Keratinocyte (primary cell): ENCODE results near the gene HLA-E. TPM values are rescaled to one million over a fixed set of nuclear protein-coding genes. Genes with fewer than 3 reads are reported as not detected.
"Not testable (repeated sequence)": the region's sequence is repeated elsewhere in the genome, so short reads cannot be mapped to it uniquely, and the experiment has no call there.

Experiments used
- DNase-seq: peaks from one replicate; pipeline ENCODE4 v3.0.0-alpha.2; 2011; ENCODE audit warnings: low read depth, missing footprints, low spot score
- FAIRE-seq: peaks from 2 replicates; lab custom pipeline; 2011; peaks lifted over from hg19 to GRCh38; lab: Jason Lieb, UNC
- H2AFZ ChIP-seq: 2 replicates; pipeline ENCODE4 v1.6.0; 2012; ENCODE audit warnings: low read length, control low read depth, inconsistent platforms; ENCODE audit not compliant: control insufficient read depth
- H3K27ac ChIP-seq: 2 replicates; pipeline ENCODE4 v1.5.1; 2011; ENCODE audit warnings: low read length; ENCODE audit not compliant: control insufficient read depth, insufficient read depth
- H3K27me3 ChIP-seq: 3 replicates; pipeline ENCODE4 v1.6.0; 2011; ENCODE audit warnings: low read length; ENCODE audit not compliant: control insufficient read depth, insufficient read depth; ENCODE audit errors: extremely low read depth
- H3K36me3 ChIP-seq, 2 experiments: 2 replicates in 1 of 2; 3 replicates in 1 of 2; pipeline ENCODE4 v1.5.1; 2011; ENCODE audit warnings: low read length in 2 of 2, mild to moderate bottlenecking in 1 of 2; ENCODE audit not compliant: control insufficient read depth in 2 of 2, insufficient read depth in 2 of 2; ENCODE audit errors: extremely low read depth in 1 of 2
- H3K4me1 ChIP-seq: 3 replicates; pipeline ENCODE4 v1.5.1; 2011; ENCODE audit warnings: low read length; ENCODE audit not compliant: control insufficient read depth, insufficient read depth; ENCODE audit errors: extremely low read depth
- H3K4me2 ChIP-seq: 3 replicates; pipeline ENCODE4 v1.6.0; 2011; ENCODE audit warnings: low read depth, low read length; ENCODE audit not compliant: control insufficient read depth, insufficient read depth; ENCODE audit errors: extremely low read depth
- H3K4me3 ChIP-seq, 3 experiments: fragments of 200-600 bp in 1 of 3; sonication (generic) in 1 of 3; 2 replicates in 2 of 3; 3 replicates in 1 of 3; pipeline ENCODE4 v1.5.1; 2011 to 2016; ENCODE audit warnings: low read length in 3 of 3, mild to moderate bottlenecking in 3 of 3, control low read depth in 2 of 3, inconsistent platforms in 1 of 3, low read depth in 1 of 3, mixed read lengths in 1 of 3, mixed run types in 1 of 3, moderate library complexity in 1 of 3; ENCODE audit not compliant: control insufficient read depth in 2 of 3, insufficient read depth in 2 of 3; ENCODE audit errors: extremely low read depth in 1 of 3
- H3K79me2 ChIP-seq: 2 replicates; pipeline ENCODE4 v1.6.0; 2012; ENCODE audit warnings: low read length; ENCODE audit not compliant: control insufficient read depth, insufficient read depth
- H3K9ac ChIP-seq: 3 replicates; pipeline ENCODE4 v1.6.0; 2011; ENCODE audit warnings: low read length; ENCODE audit not compliant: control insufficient read depth, insufficient read depth; ENCODE audit errors: extremely low read depth
- H3K9me1 ChIP-seq: 3 replicates; pipeline ENCODE4 v1.6.0; 2011; ENCODE audit warnings: low read length; ENCODE audit not compliant: control insufficient read depth, insufficient read depth; ENCODE audit errors: extremely low read depth
- H3K9me3 ChIP-seq: 2 replicates; pipeline ENCODE4 v1.5.1; 2012; ENCODE audit warnings: low read depth, low read length; ENCODE audit not compliant: control insufficient read depth
- H4K20me1 ChIP-seq: 3 replicates; pipeline ENCODE4 v1.6.0; 2011; ENCODE audit warnings: low read length; ENCODE audit not compliant: control insufficient read depth, insufficient read depth; ENCODE audit errors: extremely low read depth
- EZH2 ChIP-seq: IDR thresholded peaks from one replicate; pipeline ENCODE4 v1.6.1; 2012; ENCODE audit warnings: inconsistent platforms, mild to moderate bottlenecking, low read length, moderate library complexity
- dilution Hi-C: fragments of 300-500 bp; cut with MboI; formaldehyde crosslinking; loops from one replicate; pipeline ENCODE4 v1.7.0; 2020; ENCODE audit warnings: low sequenced_read_pairs; ENCODE audit not compliant: extremely low pct_ligation_motif_present
- polyA plus RNA-seq, 5 experiments: library from polyadenylated mRNA; depleted of rRNA in 3 of 5; stranded (reverse) in 3 of 5; stranded (forward) in 1 of 5; unstranded in 1 of 5; fragments of >200 nt; gene quantifications; 1 replicate in 1 of 5; 2 replicates in 3 of 5; 3 replicates in 1 of 5; pipeline versions ENCODE4 v1.2.1 to v1.2.3, GENCODE V29; 2011 to 2012; ENCODE audit warnings: missing spikeins in 2 of 5, low read depth in 1 of 5, low replicate concordance in 1 of 5
- TF ChIP-seq, protein P1 (sequence below), 3 experiments: IDR thresholded peaks in 1 of 3; conservative IDR thresholded peaks in 1 of 3; optimal IDR thresholded peaks in 1 of 3; 2 replicates in 2 of 3; 3 replicates in 1 of 3; pipeline versions ENCODE3 to v1.5.1; 2011; ENCODE audit warnings: low read length in 3 of 3, mild to moderate bottlenecking in 3 of 3, moderate library complexity in 2 of 3, control low read depth in 1 of 3, inconsistent platforms in 1 of 3; ENCODE audit not compliant: insufficient read depth in 2 of 3; ENCODE audit errors: extremely low read depth in 1 of 3

HLA-E gene
- polyA plus RNA-seq, 1 donor (not counting 4 experiments of a cell fraction or from before 2014, with no cell fraction given), result 108 TPM

DNA sequence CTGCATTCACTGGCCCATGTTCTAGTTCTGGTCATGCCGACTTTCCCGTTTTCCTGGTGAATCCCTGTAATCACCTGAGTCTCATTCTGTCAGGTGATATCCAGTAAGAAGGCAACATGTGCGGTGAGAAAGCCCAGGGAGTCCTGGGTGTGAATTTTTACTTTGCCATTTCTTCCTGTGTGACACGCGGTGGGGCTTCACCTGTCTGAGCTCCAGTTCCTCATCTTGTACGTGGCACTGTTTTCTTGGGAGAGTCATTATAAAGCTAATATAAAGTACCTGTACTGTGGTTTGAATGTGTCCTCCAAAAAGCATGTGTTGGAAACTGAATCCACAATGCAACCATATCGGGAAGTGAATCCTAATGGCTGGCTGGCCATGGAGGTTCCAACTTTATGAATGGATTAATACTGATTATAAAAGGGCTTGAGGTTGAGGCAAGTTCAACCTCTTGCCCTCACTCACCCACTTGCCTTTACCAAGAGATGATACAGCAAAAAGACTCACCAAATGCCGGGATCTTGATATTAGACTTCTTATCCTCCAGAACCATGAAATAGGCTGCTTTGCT is 5.1 kb downstream of the HLA-E start:
- FAIRE-seq (no peak), DNase-seq (no peak)
- TF ChIP-seq EZH2, result no peak
- TF ChIP-seq, protein P1, sequence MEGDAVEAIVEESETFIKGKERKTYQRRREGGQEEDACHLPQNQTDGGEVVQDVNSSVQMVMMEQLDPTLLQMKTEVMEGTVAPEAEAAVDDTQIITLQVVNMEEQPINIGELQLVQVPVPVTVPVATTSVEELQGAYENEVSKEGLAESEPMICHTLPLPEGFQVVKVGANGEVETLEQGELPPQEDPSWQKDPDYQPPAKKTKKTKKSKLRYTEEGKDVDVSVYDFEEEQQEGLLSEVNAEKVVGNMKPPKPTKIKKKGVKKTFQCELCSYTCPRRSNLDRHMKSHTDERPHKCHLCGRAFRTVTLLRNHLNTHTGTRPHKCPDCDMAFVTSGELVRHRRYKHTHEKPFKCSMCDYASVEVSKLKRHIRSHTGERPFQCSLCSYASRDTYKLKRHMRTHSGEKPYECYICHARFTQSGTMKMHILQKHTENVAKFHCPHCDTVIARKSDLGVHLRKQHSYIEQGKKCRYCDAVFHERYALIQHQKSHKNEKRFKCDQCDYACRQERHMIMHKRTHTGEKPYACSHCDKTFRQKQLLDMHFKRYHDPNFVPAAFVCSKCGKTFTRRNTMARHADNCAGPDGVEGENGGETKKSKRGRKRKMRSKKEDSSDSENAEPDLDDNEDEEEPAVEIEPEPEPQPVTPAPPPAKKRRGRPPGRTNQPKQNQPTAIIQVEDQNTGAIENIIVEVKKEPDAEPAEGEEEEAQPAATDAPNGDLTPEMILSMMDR (optimal IDR thresholded peaks at IDR 0.05 in 1 of 3, IDR thresholded peaks at IDR 0.05 in 1 of 3, conservative IDR thresholded peaks at IDR 0.05 in 1 of 3; ENCODE audit: extremely low read depth in 1 of 3, insufficient read depth in 2 of 3, low read length in 3 of 3), result no peak
- Histone ChIP-seq H3K4me3 (no peak overlapping the region), H3K9me1 (no peaks in the 10 kb centered on the region), H2AFZ (no peak overlapping the region), H3K4me2 (no peak overlapping the region), H3K36me3 (peaks cover 27 to 31% of the 10 kb centered on the region in 2 experiments), H3K27ac (no peak overlapping the region), H4K20me1 (peaks cover 12% of the 10 kb centered on the region), H3K9ac (no peak overlapping the region), H3K79me2 (peaks cover 24% of the 10 kb centered on the region), H3K27me3 (no peaks in the 10 kb centered on the region), H3K9me3 (no peaks in the 10 kb centered on the region), H3K4me1 (peaks cover 23% of the 10 kb centered on the region)
- dilution Hi-C loops, result no loop called here

DNA sequence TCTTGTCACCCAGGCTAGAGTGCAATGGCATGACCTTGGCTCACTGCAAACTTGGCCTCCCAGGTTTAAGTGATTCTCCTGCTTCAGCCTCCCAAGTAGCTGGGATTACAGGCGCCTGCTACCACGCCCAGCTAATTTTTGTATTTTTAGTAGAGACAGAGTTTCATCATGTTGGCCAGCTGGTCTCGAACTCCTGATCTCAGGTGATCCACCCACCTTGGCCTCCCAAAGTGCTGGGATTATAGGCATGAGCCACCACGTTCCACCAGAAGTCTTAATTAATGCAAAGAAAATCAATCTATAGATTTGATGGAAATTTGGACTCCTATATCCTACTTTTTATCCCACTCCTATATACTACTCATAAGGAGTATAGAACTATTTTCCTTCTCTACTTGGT is 5.8 kb downstream of the HLA-E start:
- dilution Hi-C loops, H3K27ac ChIP-seq, H3K9me1 ChIP-seq, H3K9ac ChIP-seq, H3K9me3 ChIP-seq, FAIRE-seq, DNase-seq, H2AFZ ChIP-seq, H3K4me3 ChIP-seq, H3K27me3 ChIP-seq, H3K4me2 ChIP-seq: not testable (repeated sequence)
- peaks cover 27 to 31% of the 10 kb centered on the region in 2 experiments for H3K36me3 ChIP-seq
- peaks cover 20% of the 10 kb centered on the region for H3K79me2 ChIP-seq
- peaks cover 12% of the 10 kb centered on the region for H4K20me1 ChIP-seq
- peaks cover 23% of the 10 kb centered on the region for H3K4me1 ChIP-seq

DNA sequence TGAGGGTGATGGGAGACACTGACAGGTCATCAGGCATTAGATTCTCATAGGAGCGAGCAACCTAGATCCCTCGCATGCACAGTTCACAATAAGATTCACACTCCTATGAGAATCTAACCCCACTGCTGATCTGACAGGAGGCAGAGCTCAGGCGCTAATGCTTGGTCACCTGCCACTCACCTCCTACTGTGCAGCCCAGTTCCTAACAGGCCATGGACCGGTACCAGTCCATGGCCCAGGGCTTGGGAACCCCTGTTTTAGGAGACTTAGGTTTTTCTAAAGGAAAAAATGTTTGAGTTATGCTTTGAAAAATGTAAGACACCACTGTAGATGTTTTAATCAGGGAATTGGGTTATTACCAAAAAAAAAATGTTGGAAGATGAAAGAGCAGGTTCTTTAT is 6.7 kb downstream of the HLA-E start:
- peaks cover 3% of the 10 kb centered on the region for H4K20me1 ChIP-seq
- peak overlapping the region; percentile 10 for H3K9ac ChIP-seq
- H3K79me2 ChIP-seq, result peaks cover 11% of the 10 kb centered on the region
- H3K4me1 ChIP-seq, result peaks cover 23% of the 10 kb centered on the region
- H3K9me3 ChIP-seq, result no peaks in the 10 kb centered on the region
- FAIRE-seq (no peak), DNase-seq (no peak)
- H3K4me2 ChIP-seq, result peak overlapping the region; percentile 11
- TF ChIP-seq, protein P1 (optimal IDR thresholded peaks at IDR 0.05 in 1 of 3, IDR thresholded peaks at IDR 0.05 in 1 of 3, conservative IDR thresholded peaks at IDR 0.05 in 1 of 3; ENCODE audit: extremely low read depth in 1 of 3, insufficient read depth in 2 of 3, low read length in 3 of 3), result no peak
- TF ChIP-seq EZH2, result no peak
- H3K36me3 ChIP-seq, result peaks cover 21 to 22% of the 10 kb centered on the region in 2 experiments
- H3K27ac ChIP-seq, result peak overlapping the region; percentile 42
- H3K4me3 ChIP-seq, result no peak overlapping the region
- H3K27me3 ChIP-seq, result no peaks in the 10 kb centered on the region
- dilution Hi-C loops, result no loop called here
- no peaks in the 10 kb centered on the region for H3K9me1 ChIP-seq
- H2AFZ ChIP-seq, result no peak overlapping the region

DNA sequence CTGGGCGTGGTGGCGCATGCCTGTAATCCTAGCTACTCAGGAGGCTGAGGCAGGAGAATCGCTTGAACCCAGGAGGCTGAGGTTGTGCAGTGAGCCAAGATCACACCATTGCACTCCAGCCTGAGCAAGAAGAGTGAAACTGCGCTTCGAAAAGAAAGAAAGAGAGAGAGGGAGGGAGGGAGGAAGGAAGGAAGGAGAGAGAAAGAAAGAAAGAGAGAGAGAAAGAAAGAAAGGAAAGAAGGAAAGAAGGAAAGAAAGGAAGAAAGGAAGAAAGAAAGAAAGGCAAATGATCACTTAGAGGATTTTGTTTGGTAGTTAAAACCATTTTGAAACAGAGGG is 7.9 kb downstream of the HLA-E start:
- dilution Hi-C loops, H2AFZ ChIP-seq, H3K4me3 ChIP-seq, H3K9me3 ChIP-seq, H3K27me3 ChIP-seq, FAIRE-seq, H3K79me2 ChIP-seq, H3K9ac ChIP-seq, H3K9me1 ChIP-seq, H4K20me1 ChIP-seq, DNase-seq, H3K27ac ChIP-seq, H3K4me2 ChIP-seq: not testable (repeated sequence)
- Histone ChIP-seq H3K4me1 (peaks cover 20% of the 10 kb centered on the region), H3K36me3 (peaks cover 13 to 14% of the 10 kb centered on the region in 2 experiments)
